ENCODE results near the gene PTPN11. TPM values are rescaled to one million over a fixed set of nuclear protein-coding genes. Genes with fewer than 3 reads are reported as not detected.

The PTPN11 gene
- total and polyA plus RNA-seq, 2 of the 8 experiments (the other 6 are each of a cell fraction or from before 2014, with no cell fraction given) = 28.3 to 133 TPM

GRCh38 chr12:112479413-112479812 is 60.7 kb downstream of the PTPN11 start:
- Histone ChIP-seq H2BK5ac (ENCODE audit: low read depth, low read length) (no peak overlapping the region), H2AFZ (ENCODE audit: low read length) (no peak overlapping the region), H2BK12ac (ENCODE audit: low read depth, low read length) (no peak overlapping the region), H3K4ac (replicated peaks; ENCODE audit: insufficient read length, low read depth, low read length) (no peak overlapping the region), H4K20me1 (replicated peaks in 1 of 2; ENCODE audit: control insufficient read depth in 1 of 2, insufficient read depth in 2 of 2, low read length in 2 of 2) (peaks cover 0 to 3% of the 10 kb centered on the region in 2 experiments), H3K36me3 (ENCODE audit: control insufficient read depth in 2 of 4, insufficient read depth in 4 of 4, low read length in 3 of 4) (peaks cover 8 to 44% (median 30%) of the 10 kb centered on the region in 4 experiments), H2AK5ac (ENCODE audit: low read depth, low read length) (no peak overlapping the region), H2BK120ac (replicated peaks; ENCODE audit: low read depth, low read length) (no peak overlapping the region), H4K91ac (replicated peaks; ENCODE audit: insufficient read length, low read length) (no peak overlapping the region), H3K4me3 (ENCODE audit: extremely low read depth in 1 of 4, insufficient read depth in 2 of 4, low read depth in 3 of 4, low read length in 4 of 4) (no peak overlapping the region), H3K79me2 (ENCODE audit: control insufficient read depth in 1 of 2, insufficient read depth in 2 of 2, low read length in 2 of 2) (no peaks in the 10 kb centered on the region), H2BK20ac (ENCODE audit: low read length) (no peak overlapping the region), H3K4me2 (ENCODE audit: insufficient read depth in 1 of 2, low read depth in 2 of 2, low read length in 2 of 2) (no peak overlapping the region), H2BK15ac (ENCODE audit: low read length) (no peak overlapping the region), H4K8ac (ENCODE audit: extremely low read depth, insufficient read depth, low read length) (no peak overlapping the region), H3K27ac (ENCODE audit: low read depth, low read length) (no peak overlapping the region), H3K18ac (ENCODE audit: extremely low read depth, low read length) (no peak overlapping the region), H3K23ac (ENCODE audit: insufficient read length) (no peak overlapping the region), H3K9me3 (ENCODE audit: insufficient read depth in 2 of 2, low read depth in 1 of 2, low read length in 1 of 2) (no peaks in the 10 kb centered on the region), H3K56ac (replicated peaks; ENCODE audit: insufficient read length, low read depth, low read length) (no peak overlapping the region), H3K79me1 (ENCODE audit: low read depth, low read length) (no peaks in the 10 kb centered on the region), H3K14ac (ENCODE audit: insufficient read length) (no peak overlapping the region), H3K23me2 (ENCODE audit: low read depth, low read length) (no peaks in the 10 kb centered on the region), H3K9ac (replicated peaks in 1 of 4; ENCODE audit: extremely low read depth in 1 of 4, low read depth in 3 of 4, low read length in 3 of 4) (no peak overlapping the region), H3K4me1 (replicated peaks in 1 of 4; ENCODE audit: control insufficient read depth in 3 of 4, insufficient read depth in 4 of 4, low read length in 3 of 4) (no peaks in the 10 kb centered on the region), H3K27me3 (replicated peaks in 1 of 4; ENCODE audit: control insufficient read depth in 3 of 4, extremely low read depth in 1 of 4, insufficient read depth in 3 of 4, low read length in 3 of 4) (no peaks in the 10 kb centered on the region), H4K5ac (ENCODE audit: insufficient read length, low read depth, low read length) (no peak overlapping the region)
- DNase-seq (ENCODE audit: low read depth in 1 of 2, low spot score in 2 of 2) = no peak
- CTCF ChIA-PET (ENCODE audit: partially characterized antibody) = interaction anchor here (0.8 kb wide), 1 partner anchor 514 kb away, joined by 5 read pairs; no protein-coding TSS in a partner anchor
- TF ChIP-seq SAP30 (IDR thresholded peaks at IDR 0.05; ENCODE audit: insufficient read depth, insufficient replicate concordance, low read length) = no peak
- no peak for TF ChIP-seq TAF7 (optimal IDR thresholded peaks at IDR 0.05; ENCODE audit: borderline replicate concordance, low read depth, low read length)
- no peak for TF ChIP-seq FOSL1 (IDR thresholded peaks at IDR 0.05; ENCODE audit: insufficient read depth, low read depth, low read length)
- TF ChIP-seq E2F6 (IDR thresholded peaks at IDR 0.05) = no peak
- no peak for TF ChIP-seq SIRT6 (IDR thresholded peaks at IDR 0.05; ENCODE audit: low read length)
- TF ChIP-seq USF2 (IDR thresholded peaks at IDR 0.05; ENCODE audit: low read length) = no peak
- no peak for TF ChIP-seq TCF12 (IDR thresholded peaks at IDR 0.05; ENCODE audit: low read depth, low read length)
- no peak for TF ChIP-seq HDAC2 (IDR thresholded peaks at IDR 0.05; ENCODE audit: borderline replicate concordance in 1 of 2, low read depth in 2 of 2, low read length in 2 of 2)
- no peak for TF ChIP-seq RNF2 (IDR thresholded peaks at IDR 0.05; ENCODE audit: borderline replicate concordance, low read depth, low read length, missing control alignments, poor library complexity, severe bottlenecking)
- no peak for TF ChIP-seq ZNF274 (IDR thresholded peaks at IDR 0.05; ENCODE audit: borderline replicate concordance, extremely low read depth, low read length)
- no peak for TF ChIP-seq JUND (IDR thresholded peaks at IDR 0.05; ENCODE audit: low read length)
- no peak for TF ChIP-seq CHD1 (IDR thresholded peaks at IDR 0.05; ENCODE audit: low read depth, low read length)
- POLR2A ChIA-PET (ENCODE audit: partially characterized antibody) = no interaction called here
- no peak for FAIRE-seq
- 96% methylated on average over 1 of the region's 1 CpG; no CpG with 5 or more reads in 1 of the 2 experiments for WGBS, 2 experiments (ENCODE audit: extremely low coverage in 1 of 2, insufficient coverage in 1 of 2, insufficient read length in 1 of 2, insufficient replicate concordance in 2 of 2, low coverage in 1 of 2, low lambda C conversion rate in 2 of 2, missing lambda C conversion rate in 1 of 2)
